BE2C (cell line): ENCODE results near the gene PPM1L.
"Not testable (repeated sequence)": the region's sequence is repeated elsewhere in the genome, so short reads cannot be mapped to it uniquely, and the experiment has no call there.

Experiments
- DNase-seq: peaks from one replicate; pipeline ENCODE4 v3.0.0-alpha.2; 2020
- H3K27me3 ChIP-seq: fragments of 250-450 bp; sonication (Bioruptor Pico); 2 replicates; pipeline ENCODE4 v1.5.1; 2020; ENCODE audit warnings: mild to moderate bottlenecking
- H3K36me3 ChIP-seq: fragments of 250-450 bp; sonication (Bioruptor Pico); 2 replicates; pipeline ENCODE4 v1.5.1; 2020; ENCODE audit warnings: mild to moderate bottlenecking
- H3K4me1 ChIP-seq: fragments of 250-450 bp; sonication (Bioruptor Pico); 2 replicates; pipeline ENCODE4 v1.5.1; 2020
- H3K4me3 ChIP-seq: 2 replicates; pipeline ENCODE4 v1.5.1; 2011; ENCODE audit warnings: low read depth, low read length
- H3K9me3 ChIP-seq: fragments of 250-450 bp; sonication (Bioruptor Pico); 2 replicates; pipeline ENCODE4 v1.5.1; 2020
- CTCF ChIP-seq: IDR thresholded peaks from 2 replicates; pipeline ENCODE4 v1.5.1; 2012; ENCODE audit warnings: mild to moderate bottlenecking, low read depth, low read length

Gene PPM1L

GRCh38 chr3:160990446-160990845 is 234.4 kb downstream of the PPM1L start:
- Histone ChIP-seq H3K36me3 (no peaks in the 10 kb centered on the region), H3K4me3 (no peak overlapping the region), H3K9me3 (no peaks in the 10 kb centered on the region), H3K4me1 (peaks cover 11% of the 10 kb centered on the region), H3K27me3 (no peaks in the 10 kb centered on the region)
- no peak for TF ChIP-seq CTCF
- no peak for DNase-seq

GRCh38 chr3:160992712-160993111 is 236.7 kb downstream of the PPM1L start:
- no peaks in the 10 kb centered on the region for H3K4me1 ChIP-seq
- H3K36me3 ChIP-seq = no peaks in the 10 kb centered on the region
- DNase-seq = no peak
- no peak for TF ChIP-seq CTCF
- H3K4me3 ChIP-seq = no peak overlapping the region
- no peaks in the 10 kb centered on the region for H3K27me3 ChIP-seq
- H3K9me3 ChIP-seq = no peaks in the 10 kb centered on the region

- no peak for TF ChIP-seq CTCF
- Histone ChIP-seq H3K4me1 (no peaks in the 10 kb centered on the region), H3K36me3 (no peaks in the 10 kb centered on the region), H3K9me3 (no peaks in the 10 kb centered on the region), H3K27me3 (no peaks in the 10 kb centered on the region), H3K4me3 (no peak overlapping the region)
- no peak for DNase-seq
Observed at GRCh38 chr3:160996811-160997210, 240.8 kb downstream of the PPM1L start.

DNA sequence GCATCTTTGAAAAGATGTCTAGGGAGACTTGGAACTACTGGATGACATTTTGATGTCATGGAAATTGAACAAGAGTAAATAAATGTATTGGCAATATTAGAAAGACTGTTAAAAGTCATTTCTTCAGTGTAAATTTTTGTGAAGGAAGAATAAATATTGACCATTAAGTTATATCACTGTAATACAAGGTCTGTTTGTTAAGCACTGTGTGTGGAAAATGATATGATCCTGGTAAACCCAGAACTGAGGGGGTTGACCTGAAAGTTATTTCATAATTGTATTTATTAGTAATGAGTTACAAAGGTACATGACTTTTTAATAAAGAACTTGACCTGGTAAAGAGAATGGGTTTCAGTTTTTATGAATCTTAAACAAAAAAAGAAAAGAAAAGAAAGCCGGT is 242.6 kb downstream of the PPM1L start:
- Histone ChIP-seq H3K9me3 (no peaks in the 10 kb centered on the region), H3K36me3 (no peaks in the 10 kb centered on the region), H3K27me3 (no peaks in the 10 kb centered on the region), H3K4me3 (no peak overlapping the region), H3K4me1 (no peaks in the 10 kb centered on the region)
- DNase-seq = no peak
- no peak for TF ChIP-seq CTCF

- H3K4me1 ChIP-seq = no peaks in the 10 kb centered on the region
- H3K9me3 ChIP-seq = no peaks in the 10 kb centered on the region
- no peaks in the 10 kb centered on the region for H3K27me3 ChIP-seq
- no peak for TF ChIP-seq CTCF
- no peaks in the 10 kb centered on the region for H3K36me3 ChIP-seq
- H3K4me3 ChIP-seq = no peak overlapping the region
- DNase-seq = no peak
Observed at GRCh38 chr3:160999274-160999673, 243.2 kb downstream of the PPM1L start.

DNA sequence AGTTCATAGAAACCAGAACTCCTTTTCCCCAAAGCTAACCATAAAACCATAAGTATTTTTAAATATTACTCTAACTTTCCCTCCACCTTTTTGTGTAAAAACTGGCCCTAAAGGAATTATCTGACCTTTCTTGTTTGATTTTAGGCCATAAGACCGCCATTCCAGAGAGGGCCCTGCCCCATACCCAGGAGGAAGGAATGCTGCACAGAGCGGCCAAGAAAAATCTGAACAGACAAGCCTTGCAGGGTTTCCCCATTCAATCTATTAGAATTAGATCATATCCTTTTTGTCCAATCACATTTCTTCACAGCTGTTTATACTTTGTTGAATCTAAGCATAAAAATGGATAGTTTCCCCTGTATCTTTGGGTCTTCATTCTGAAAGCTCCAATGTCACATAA is 252.1 kb downstream of the PPM1L start:
- TF ChIP-seq CTCF = no peak

GRCh38 chr3:161010151-161010550 is 254.1 kb downstream of the PPM1L start:
- not testable (repeated sequence) for H3K4me3 ChIP-seq, H3K9me3 ChIP-seq, DNase-seq, H3K36me3 ChIP-seq, H3K27me3 ChIP-seq, H3K4me1 ChIP-seq

More for the DNA sequence above, 252.1 kb downstream of the PPM1L start:
- Histone ChIP-seq H3K27me3 (no peaks in the 10 kb centered on the region), H3K4me1 (no peaks in the 10 kb centered on the region), H3K9me3 (no peaks in the 10 kb centered on the region), H3K4me3 (no peak overlapping the region), H3K36me3 (no peaks in the 10 kb centered on the region)
- no peak for DNase-seq
